GM12878 (cell line): Measurements from ENCODE around the gene OPN3. TPM values are rescaled to one million over a fixed set of nuclear protein-coding genes. Genes with fewer than 3 reads are reported as not detected.

ENCODE experiments used
- ATAC-seq: fragments of 200-7000 bp; cut with Tn5 transposase; 3 replicates; pipeline ENCODE4 v1.9.1; 2020; ENCODE audit warnings: mild to moderate bottlenecking, moderate library complexity
- BruUV-seq: library from RNA; stranded (reverse); fragments of 400-500 nt; replicated peaks from 2 replicates; lab custom pipeline; 2021; lab: Mats Ljungman, UMichigan
- CTCF ChIA-PET: fragments of 300-600 bp; sonication (Branson Sonifier 250); formaldehyde crosslinking; extraction: SDS; loops from one replicate; lab custom pipeline; 2021; ENCODE audit warnings: inconsistent platforms; lab: Yijun Ruan, JAX
- POLR2A ChIA-PET: fragments of 350-600 bp; formaldehyde crosslinking; extraction: SDS; loops from one replicate; lab custom pipeline; 2021; ENCODE audit warnings: inconsistent platforms; lab: Charles Lee
- RAD21 ChIA-PET: fragments of 300-600 bp; sonication (Branson Sonifier 250); formaldehyde crosslinking; loops from one replicate; lab custom pipeline; 2023; ENCODE audit warnings: antibody characterized with exemption; ENCODE audit not compliant: unreplicated experiment; lab: Charles Lee
- SMC1A ChIA-PET: fragments of 300-600 bp; sonication (Branson Sonifier 250); formaldehyde crosslinking; loops from one replicate; lab custom pipeline; 2023; ENCODE audit not compliant: unreplicated experiment, uncharacterized antibody; lab: Charles Lee
- DNase-seq: peaks from one replicate; pipeline ENCODE4 v3.0.0-alpha.2; 2011; ENCODE audit warnings: low read depth, low spot score
- FAIRE-seq: peaks from 3 replicates; lab custom pipeline; 2011; peaks lifted over from hg19 to GRCh38; lab: Jason Lieb, UNC
- H2AFZ ChIP-seq: 2 replicates; pipeline ENCODE4 v1.6.0; 2011; ENCODE audit warnings: low read depth, low read length, control low read depth; ENCODE audit not compliant: control insufficient read depth
- H3K27ac ChIP-seq: 2 replicates; pipeline ENCODE4 v1.5.1; 2011; ENCODE audit warnings: control low read depth; ENCODE audit not compliant: control insufficient read depth, insufficient read depth
- H3K27me3 ChIP-seq, 2 experiments: replicated peaks in 1 of 2; 2 replicates each; pipeline versions ENCODE4 v1.6.0 to v1.6.1; 2011; ENCODE audit warnings: low read length in 1 of 2; ENCODE audit not compliant: control insufficient read depth in 2 of 2, insufficient read depth in 2 of 2
- H3K36me3 ChIP-seq, 2 experiments: 2 replicates each; pipeline ENCODE4 v1.5.1; 2011; ENCODE audit warnings: low read length in 1 of 2; ENCODE audit not compliant: control insufficient read depth in 2 of 2, insufficient read depth in 2 of 2
- H3K4me1 ChIP-seq: 2 replicates; pipeline ENCODE4 v1.6.1; 2011; ENCODE audit warnings: mild to moderate bottlenecking, low read length, moderate library complexity, mixed read lengths; ENCODE audit not compliant: control insufficient read depth, insufficient read depth
- H3K4me2 ChIP-seq: 2 replicates; pipeline ENCODE4 v1.6.0; 2011; ENCODE audit warnings: control low read depth; ENCODE audit not compliant: control insufficient read depth, insufficient read depth
- H3K4me3 ChIP-seq: fragments of 200-600 bp; sonication (generic); 2 replicates; pipeline ENCODE4 v1.5.1; 2016
- H3K79me2 ChIP-seq: 2 replicates; pipeline ENCODE4 v1.6.0; 2011; ENCODE audit warnings: low read length; ENCODE audit not compliant: control insufficient read depth, insufficient read depth
- H3K9ac ChIP-seq: 2 replicates; pipeline ENCODE4 v1.8.0; 2011; ENCODE audit warnings: low read length, control low read depth, mixed read lengths; ENCODE audit not compliant: control insufficient read depth, insufficient read depth
- H3K9me3 ChIP-seq: replicated peaks from 3 replicates; pipeline ENCODE4 v1.5.1; 2011; ENCODE audit warnings: mild to moderate bottlenecking, low read length; ENCODE audit not compliant: control insufficient read depth, insufficient read depth
- H4K20me1 ChIP-seq: 2 replicates; pipeline ENCODE4 v1.6.0; 2011; ENCODE audit not compliant: control insufficient read depth, insufficient read depth
- ASH2L ChIP-seq: fragments of 300-600, 200-600 bp; sonication (generic); IDR thresholded peaks from 2 replicates; pipeline ENCODE4 v1.6.1; 2017; ENCODE audit warnings: low read depth, mild to moderate bottlenecking, borderline replicate concordance
- CBX3 ChIP-seq: fragments of 200-600 bp; sonication (generic); IDR thresholded peaks from 2 replicates; pipeline ENCODE4 v1.6.1; 2016; ENCODE audit warnings: low read depth, borderline replicate concordance
- CBX5 ChIP-seq: sonication (generic); IDR thresholded peaks from 2 replicates; pipeline ENCODE4 v1.6.1; 2016; ENCODE audit warnings: low read depth, moderate library complexity, mild to moderate bottlenecking, inconsistent platforms
- CHD4 ChIP-seq: fragments of 200-600 bp; sonication (generic); IDR thresholded peaks from 2 replicates; pipeline ENCODE4 v1.6.1; 2016; ENCODE audit warnings: mild to moderate bottlenecking
- CREM ChIP-seq: IDR thresholded peaks from 2 replicates; pipeline ENCODE4 v1.6.1; 2014; ENCODE audit warnings: antibody characterized with exemption, low read depth
- ELK1 ChIP-seq: IDR thresholded peaks from 2 replicates; pipeline ENCODE4 v1.6.1; 2012; ENCODE audit warnings: low read depth, low read length, improper control_type of control experiment
- IKZF2 ChIP-seq, 2 experiments: fragments of 450-650 bp; IDR thresholded peaks; 2 replicates each; pipeline ENCODE4 v1.6.1; 2017; ENCODE audit warnings: mild to moderate bottlenecking in 2 of 2, moderate library complexity in 2 of 2
- KAT2A ChIP-seq: conservative IDR thresholded peaks from 2 replicates; pipeline ENCODE4 v1.6.1; 2011; ENCODE audit warnings: low read depth, low read length; ENCODE audit not compliant: control insufficient read depth
- RAD51 ChIP-seq: fragments of 450-650 bp; IDR thresholded peaks from 2 replicates; pipeline ENCODE4 v1.6.1; 2016; ENCODE audit warnings: moderate library complexity, mild to moderate bottlenecking, inconsistent platforms
- RCOR1 ChIP-seq: conservative IDR thresholded peaks from 2 replicates; pipeline ENCODE4 v1.6.1; 2012; ENCODE audit warnings: low read depth, low read length, improper control_type of control experiment
- RELB ChIP-seq: fragments of 450-650 bp; IDR thresholded peaks from 2 replicates; pipeline ENCODE4 v1.6.1; 2017; ENCODE audit warnings: low read depth, mild to moderate bottlenecking, moderate library complexity
- SMAD5 ChIP-seq: IDR thresholded peaks from 2 replicates; pipeline ENCODE4 v1.6.1; 2016; ENCODE audit warnings: antibody characterized with exemption, low read depth
- SMARCA5 ChIP-seq: fragments of 450-650 bp; IDR thresholded peaks from 2 replicates; pipeline ENCODE4 v1.6.1; 2017; ENCODE audit warnings: mild to moderate bottlenecking
- SMC3 ChIP-seq: IDR thresholded peaks from 2 replicates; pipeline ENCODE4 v1.6.1; 2011; ENCODE audit warnings: low read length, improper control_type of control experiment, borderline replicate concordance
- STAT3 ChIP-seq: IDR thresholded peaks from 2 replicates; pipeline ENCODE4 v1.6.1; 2011; ENCODE audit warnings: low read depth, low read length, improper control_type of control experiment
- SUZ12 ChIP-seq: fragments of 200-600 bp; sonication (generic); IDR thresholded peaks from one replicate; pipeline ENCODE4 v1.6.1; 2018; ENCODE audit warnings: antibody characterized with exemption, mild to moderate bottlenecking; ENCODE audit not compliant: unreplicated experiment
- ZBTB40 ChIP-seq: fragments of 450-650 bp; IDR thresholded peaks from 2 replicates; pipeline ENCODE4 v1.6.1; 2016; ENCODE audit warnings: mild to moderate bottlenecking, moderate library complexity, borderline replicate concordance
- ZNF217 ChIP-seq: fragments of 450-650 bp; IDR thresholded peaks from 2 replicates; pipeline ENCODE4 v1.6.1; 2017; ENCODE audit warnings: antibody characterized with exemption, mild to moderate bottlenecking
- ZNF384 ChIP-seq: IDR thresholded peaks from 2 replicates; pipeline ENCODE4 v1.6.1; 2012; ENCODE audit warnings: low read depth, mild to moderate bottlenecking, low read length, improper control_type of control experiment, borderline replicate concordance
- whole genome bisulfite sequencing: methylation state at CpG from one replicate; pipeline ENCODE4 v1.1.6; 2016; ENCODE audit warnings: low lambda C conversion rate; ENCODE audit not compliant: insufficient replicate concordance, insufficient coverage; ENCODE audit errors: missing lambda C conversion rate; 5-methylcytosine and 5-hydroxymethylcytosine counted together
- in situ Hi-C: fragments of 300-500 bp; cut with MboI; formaldehyde crosslinking; loops from 9 replicates; pipeline ENCODE4 v1.14.3; 2018; ENCODE audit warnings: mixed read lengths
- intact Hi-C: fragments of 100-400 bp; cut with micrococcal nuclease; formaldehyde crosslinking; loops from one replicate; pipeline ENCODE4 v1.14.2; 2022; ENCODE audit not compliant: unreplicated experiment
- polyA plus RNA-seq, 11 experiments: library from polyadenylated mRNA; depleted of rRNA in 4 of 11; unstranded in 6 of 11; stranded (reverse) in 5 of 11; fragments of >200 nt; fragmentation: Nextera tagmentation in 4 of 11; fragmentation: Illumina TruSeq in 1 of 11; extraction: Ambion mirVana in 4 of 11; extraction: Trizol in 1 of 11; gene quantifications; 1 replicate in 1 of 11; 2 replicates in 10 of 11; pipeline versions ENCODE4 v1.2.1 to v1.2.3, GENCODE V29; 2011 to 2016; ENCODE audit warnings: inconsistent platforms in 2 of 11, missing spikeins in 2 of 11, low read depth in 1 of 11
- total RNA-seq, 4 experiments: library from RNA; depleted of rRNA in 3 of 4; stranded (reverse); fragments of >200 nt in 3 of 4; fragmentation: Illumina TruSeq in 1 of 4; extraction: Trizol in 1 of 4; gene quantifications; 2 replicates each; pipeline versions ENCODE4 v1.2.1 to v1.2.3, GENCODE V29; 2013 to 2021

Gene OPN3
- total and polyA plus RNA-seq, 10 of the 15 experiments (the other 5 are each of a cell fraction or from before 2014, with no cell fraction given), result 0.26 to 12.2 (median 7.4) TPM

- H4K20me1 ChIP-seq, result no peaks in the 10 kb centered on the region
- H3K4me2 ChIP-seq, result no peak overlapping the region
- FAIRE-seq (no peak), DNase-seq (no peak), ATAC-seq (no peak)
- no peak overlapping the region for H3K4me3 ChIP-seq
- CTCF ChIA-PET, result no interaction called here
- no peaks in the 10 kb centered on the region for H3K27me3 ChIP-seq
- POLR2A ChIA-PET, result no interaction called here
- RAD21 ChIA-PET, result no interaction called here
- intact Hi-C loops (no loop called here), in situ Hi-C loops (no loop called here)
- no peak overlapping the region for H3K9ac ChIP-seq
- H3K36me3 ChIP-seq, result no peaks in the 10 kb centered on the region
- 10% methylated on average over 4 of the region's 4 CpGs for WGBS
- no peaks in the 10 kb centered on the region for H3K79me2 ChIP-seq
- no TSS peak for BruUV-seq
- SMC1A ChIA-PET, result no interaction called here
- no peaks in the 10 kb centered on the region for H3K9me3 ChIP-seq
- peaks cover 4% of the 10 kb centered on the region; the same call in 1 of the 2 replicates for H3K4me1 ChIP-seq
- H2AFZ ChIP-seq, result no peak overlapping the region; the same call in 1 of the 2 replicates
- no peak for TF ChIP-seq CHD4
- no peak for TF ChIP-seq CREM
- no peak for TF ChIP-seq ASH2L
- no peak for TF ChIP-seq CBX5
- no peak for TF ChIP-seq STAT3
- TF ChIP-seq RCOR1, result no peak
- no peak for TF ChIP-seq ELK1
- TF ChIP-seq KAT2A, result no peak
- TF ChIP-seq SMC3, result no peak
- TF ChIP-seq RAD51, result no peak
- no peak for TF ChIP-seq IKZF2 (IDR thresholded peaks at IDR 0.05)
- TF ChIP-seq ZNF217, result no peak
- TF ChIP-seq SMARCA5, result no peak
- no peak for TF ChIP-seq RELB
- no peak for TF ChIP-seq SMAD5
- no peak for TF ChIP-seq CBX3
- TF ChIP-seq ZNF384, result no peak
- TF ChIP-seq SUZ12, result no peak
- no peak for TF ChIP-seq ZBTB40
- TF ChIP-seq, all 136 proteins: peak for 0
- H3K27ac ChIP-seq, result no peak overlapping the region
These were observed 35.8 kb upstream of the OPN3 start for GRCh38 chr1:241675983-241676382.
